DMS153 treated with DMSO at 0.1 percent for 48 hours (cell line): ENCODE measurements around the gene KCNG1.
A peak's percentile ranks its signal among the peaks of the same experiment; 100 is the strongest.

ENCODE experiments used
- DNase-seq: peaks from one replicate; lab custom pipeline; 2025; ENCODE audit not compliant: unreplicated experiment; lab: John Stamatoyannopoulos, UW

KCNG1 gene

GRCh38 chr20:51013577-51014330 is 9.2 kb downstream of the KCNG1 start:
- no peak for DNase-seq

- DNase-seq = no peak
Measured at GRCh38 chr20:51012357-51012756, 10.6 kb downstream of the KCNG1 start.

GRCh38 chr20:51011479-51011878 is 11.4 kb downstream of the KCNG1 start:
- no peak for DNase-seq

- no peak for DNase-seq
Measured at GRCh38 chr20:51010932-51011331, 12.0 kb downstream of the KCNG1 start.

- no peak for DNase-seq
Measured at GRCh38 chr20:51010043-51010365, 12.9 kb downstream of the KCNG1 start.

- no peak for DNase-seq
Measured at GRCh38 chr20:51009303-51010042, 13.4 kb downstream of the KCNG1 start.

- no peak for DNase-seq
Measured at GRCh38 chr20:51008718-51009117, 14.2 kb downstream of the KCNG1 start.

- DNase-seq = no peak
Measured at GRCh38 chr20:51005214-51005613, 17.7 kb downstream of the KCNG1 start.

- DNase-seq = no peak
Measured at GRCh38 chr20:51004781-51005180, 18.1 kb downstream of the KCNG1 start.

GRCh38 chr20:51004305-51004727 is 18.6 kb downstream of the KCNG1 start:
- no peak for DNase-seq

- no peak for DNase-seq
Measured at GRCh38 chr20:51003753-51004152, 19.2 kb downstream of the KCNG1 start.

GRCh38 chr20:51002633-51003032 is 20.3 kb downstream of the KCNG1 start:
- DNase-seq = no peak

- no peak for DNase-seq
Measured at GRCh38 chr20:51001430-51002265, 21.3 kb downstream of the KCNG1 start.

GRCh38 chr20:50999355-50999754 is 23.6 kb downstream of the KCNG1 start:
- DNase-seq = no peak

GRCh38 chr20:50996901-50997865 is 25.7 kb downstream of the KCNG1 start:
- no peak for DNase-seq

GRCh38 chr20:50995506-50995905 is 27.4 kb downstream of the KCNG1 start:
- DNase-seq = no peak

- no peak for DNase-seq
Measured at GRCh38 chr20:50993876-50994275, 29.0 kb downstream of the KCNG1 start.

- DNase-seq = peak; percentile 21
Measured at GRCh38 chr20:50992733-50993457, 30.0 kb downstream of the KCNG1 start.

- DNase-seq = no peak
Measured at GRCh38 chr20:50992336-50992732, 30.6 kb downstream of the KCNG1 start.

GRCh38 chr20:50991076-50991475 is 31.8 kb downstream of the KCNG1 start:
- no peak for DNase-seq
